Measurements from ENCODE around the gene BST1.

Gene BST1

GRCh38 chr4:15707363-15707715 lies 4.5 kb downstream of the BST1 start:
- no peak overlapping the region for H2AFZ ChIP-seq (ENCODE audit: low read depth, low read length, severe bottlenecking)
- no peaks in the 10 kb centered on the region for H3K36me3 ChIP-seq (ENCODE audit: low read length)
- H3K9ac ChIP-seq (ENCODE audit: low read length) = no peak overlapping the region
- H3K4me3 ChIP-seq (ENCODE audit: insufficient read depth, low read length, poor library complexity, severe bottlenecking) = no peak overlapping the region
- H3K4me2 ChIP-seq (ENCODE audit: low read depth, low read length, poor library complexity, severe bottlenecking) = no peak overlapping the region
- no peaks in the 10 kb centered on the region for H4K20me1 ChIP-seq (ENCODE audit: low read depth, low read length)
- TF ChIP-seq, protein P1, sequence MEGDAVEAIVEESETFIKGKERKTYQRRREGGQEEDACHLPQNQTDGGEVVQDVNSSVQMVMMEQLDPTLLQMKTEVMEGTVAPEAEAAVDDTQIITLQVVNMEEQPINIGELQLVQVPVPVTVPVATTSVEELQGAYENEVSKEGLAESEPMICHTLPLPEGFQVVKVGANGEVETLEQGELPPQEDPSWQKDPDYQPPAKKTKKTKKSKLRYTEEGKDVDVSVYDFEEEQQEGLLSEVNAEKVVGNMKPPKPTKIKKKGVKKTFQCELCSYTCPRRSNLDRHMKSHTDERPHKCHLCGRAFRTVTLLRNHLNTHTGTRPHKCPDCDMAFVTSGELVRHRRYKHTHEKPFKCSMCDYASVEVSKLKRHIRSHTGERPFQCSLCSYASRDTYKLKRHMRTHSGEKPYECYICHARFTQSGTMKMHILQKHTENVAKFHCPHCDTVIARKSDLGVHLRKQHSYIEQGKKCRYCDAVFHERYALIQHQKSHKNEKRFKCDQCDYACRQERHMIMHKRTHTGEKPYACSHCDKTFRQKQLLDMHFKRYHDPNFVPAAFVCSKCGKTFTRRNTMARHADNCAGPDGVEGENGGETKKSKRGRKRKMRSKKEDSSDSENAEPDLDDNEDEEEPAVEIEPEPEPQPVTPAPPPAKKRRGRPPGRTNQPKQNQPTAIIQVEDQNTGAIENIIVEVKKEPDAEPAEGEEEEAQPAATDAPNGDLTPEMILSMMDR (IDR thresholded peaks at IDR 0.05; ENCODE audit: insufficient read depth, low read length, poor library complexity, severe bottlenecking) = no peak
- TF ChIP-seq EZH2phosphoT487 (conservative IDR thresholded peaks at IDR 0.05; ENCODE audit: low read length) = no peak
- H3K27me3 ChIP-seq (ENCODE audit: low read length) = no peaks in the 10 kb centered on the region
- no peaks in the 10 kb centered on the region for H3K9me3 ChIP-seq (ENCODE audit: insufficient read depth, low read length)
- H3K27ac ChIP-seq (ENCODE audit: low read depth, low read length) = no peak overlapping the region
- H3K79me2 ChIP-seq (ENCODE audit: insufficient read depth, low read length) = no peaks in the 10 kb centered on the region
- no peaks in the 10 kb centered on the region for H3K9me2 ChIP-seq (replicated peaks; ENCODE audit: insufficient read depth, low read length)
- no peaks in the 10 kb centered on the region for H3F3A ChIP-seq (ENCODE audit: insufficient read depth)

- H3K4me3 ChIP-seq (ENCODE audit: insufficient read depth, low read length, poor library complexity, severe bottlenecking) = no peak overlapping the region
- no peak overlapping the region for H3K27ac ChIP-seq (ENCODE audit: low read depth, low read length)
- H3K9ac ChIP-seq (ENCODE audit: low read length) = no peak overlapping the region
- H3F3A ChIP-seq (ENCODE audit: insufficient read depth) = no peaks in the 10 kb centered on the region
- H4K20me1 ChIP-seq (ENCODE audit: low read depth, low read length) = no peaks in the 10 kb centered on the region
- no peaks in the 10 kb centered on the region for H3K36me3 ChIP-seq (ENCODE audit: low read length)
- no peak overlapping the region for H3K4me2 ChIP-seq (ENCODE audit: low read depth, low read length, poor library complexity, severe bottlenecking)
- H3K79me2 ChIP-seq (ENCODE audit: insufficient read depth, low read length) = no peaks in the 10 kb centered on the region
- no peaks in the 10 kb centered on the region for H3K27me3 ChIP-seq (ENCODE audit: low read length)
- TF ChIP-seq EZH2phosphoT487 (conservative IDR thresholded peaks at IDR 0.05; ENCODE audit: low read length) = no peak
- TF ChIP-seq, protein P1 (IDR thresholded peaks at IDR 0.05; ENCODE audit: insufficient read depth, low read length, poor library complexity, severe bottlenecking) = no peak
- H2AFZ ChIP-seq (ENCODE audit: low read depth, low read length, severe bottlenecking) = no peak overlapping the region
- H3K9me3 ChIP-seq (ENCODE audit: insufficient read depth, low read length) = no peaks in the 10 kb centered on the region
- H3K9me2 ChIP-seq (replicated peaks; ENCODE audit: insufficient read depth, low read length) = no peaks in the 10 kb centered on the region
Measured at GRCh38 chr4:15711762-15712161, 8.9 kb downstream of the BST1 start.

DNA sequence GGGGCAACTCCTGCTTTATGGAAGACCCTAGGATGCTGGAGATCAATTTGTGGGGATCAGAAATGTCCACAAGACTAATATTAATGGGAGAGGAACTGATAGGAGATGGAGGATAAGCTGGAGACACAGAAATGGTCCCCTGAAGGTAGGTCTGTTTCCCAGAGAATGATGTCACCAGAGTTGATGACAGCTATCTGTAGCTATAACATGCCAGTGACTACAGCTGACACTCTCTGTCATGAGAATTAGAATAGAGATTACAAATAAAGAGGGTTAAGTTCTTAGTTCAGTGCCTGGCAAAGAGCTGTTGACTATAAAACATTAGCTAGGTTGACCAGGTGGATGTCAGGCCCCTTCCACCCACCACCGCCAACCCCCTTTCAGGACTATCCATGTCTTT lies 9.3 kb downstream of the BST1 start:
- TF ChIP-seq EZH2phosphoT487 (conservative IDR thresholded peaks at IDR 0.05; ENCODE audit: low read length) = no peak
- TF ChIP-seq, protein P1 (IDR thresholded peaks at IDR 0.05; ENCODE audit: insufficient read depth, low read length, poor library complexity, severe bottlenecking) = no peak
- no peaks in the 10 kb centered on the region for H3K36me3 ChIP-seq (ENCODE audit: low read length)
- no peak overlapping the region for H3K27ac ChIP-seq (ENCODE audit: low read depth, low read length)
- no peaks in the 10 kb centered on the region for H4K20me1 ChIP-seq (ENCODE audit: low read depth, low read length)
- H3K9ac ChIP-seq (ENCODE audit: low read length) = no peak overlapping the region
- no peak overlapping the region for H3K4me3 ChIP-seq (ENCODE audit: insufficient read depth, low read length, poor library complexity, severe bottlenecking)
- no peaks in the 10 kb centered on the region for H3K79me2 ChIP-seq (ENCODE audit: insufficient read depth, low read length)
- H3K27me3 ChIP-seq (ENCODE audit: low read length) = no peaks in the 10 kb centered on the region
- H3F3A ChIP-seq (ENCODE audit: insufficient read depth) = no peaks in the 10 kb centered on the region
- no peak overlapping the region for H2AFZ ChIP-seq (ENCODE audit: low read depth, low read length, severe bottlenecking)
- H3K4me2 ChIP-seq (ENCODE audit: low read depth, low read length, poor library complexity, severe bottlenecking) = no peak overlapping the region
- no peaks in the 10 kb centered on the region for H3K9me3 ChIP-seq (ENCODE audit: insufficient read depth, low read length)
- H3K9me2 ChIP-seq (replicated peaks; ENCODE audit: insufficient read depth, low read length) = no peaks in the 10 kb centered on the region

- Histone ChIP-seq H2AFZ (ENCODE audit: low read depth, low read length, severe bottlenecking) (no peak overlapping the region), H3K4me2 (ENCODE audit: low read depth, low read length, poor library complexity, severe bottlenecking) (no peak overlapping the region), H3K9ac (ENCODE audit: low read length) (no peak overlapping the region), H3K4me3 (ENCODE audit: insufficient read depth, low read length, poor library complexity, severe bottlenecking) (no peak overlapping the region), H3K27me3 (ENCODE audit: low read length) (no peaks in the 10 kb centered on the region), H3K9me2 (replicated peaks; ENCODE audit: insufficient read depth, low read length) (no peaks in the 10 kb centered on the region), H3K27ac (ENCODE audit: low read depth, low read length) (no peak overlapping the region), H3K9me3 (ENCODE audit: insufficient read depth, low read length) (no peaks in the 10 kb centered on the region), H3K36me3 (ENCODE audit: low read length) (no peaks in the 10 kb centered on the region), H3K79me2 (ENCODE audit: insufficient read depth, low read length) (no peaks in the 10 kb centered on the region), H3F3A (ENCODE audit: insufficient read depth) (no peaks in the 10 kb centered on the region), H4K20me1 (ENCODE audit: low read depth, low read length) (no peaks in the 10 kb centered on the region)
- no peak for TF ChIP-seq EZH2phosphoT487 (conservative IDR thresholded peaks at IDR 0.05; ENCODE audit: low read length)
- TF ChIP-seq, protein P1 (IDR thresholded peaks at IDR 0.05; ENCODE audit: insufficient read depth, low read length, poor library complexity, severe bottlenecking) = no peak
Measured at GRCh38 chr4:15714141-15714540, 11.3 kb downstream of the BST1 start.
